ENCODE results near the gene BTNL2.

The BTNL2 gene

GRCh38 chr6:32445321-32445854, 38.4 kb upstream of the BTNL2 start:
- TF ChIP-seq ZNF426 (tag by site-specific recombination; IDR thresholded peaks at IDR 0.05) = no peak
- no peak for TF ChIP-seq ZNF18 (tag by site-specific recombination; IDR thresholded peaks at IDR 0.05)
- TF ChIP-seq ZNF449 (tag by site-specific recombination; IDR thresholded peaks at IDR 0.05) = no peak
- no peak for TF ChIP-seq SALL2 (tag by site-specific recombination; IDR thresholded peaks at IDR 0.05; ENCODE audit: borderline replicate concordance)
- no peak for TF ChIP-seq ZNF341 (tag by site-specific recombination; IDR thresholded peaks at IDR 0.05; ENCODE audit: low read depth)
- TF ChIP-seq ZNF561 (tag by site-specific recombination; IDR thresholded peaks at IDR 0.05; ENCODE audit: borderline replicate concordance) = no peak
- no peak for TF ChIP-seq ZNF433 (tag by site-specific recombination; IDR thresholded peaks at IDR 0.05; ENCODE audit: low read depth)
- TF ChIP-seq ZNF114 (tag by site-specific recombination; IDR thresholded peaks at IDR 0.05) = no peak
- no peak for TF ChIP-seq ZBTB10 (tag by site-specific recombination; IDR thresholded peaks at IDR 0.05)
- TF ChIP-seq FEZF1 (tag by site-specific recombination; IDR thresholded peaks at IDR 0.05) = no peak
- no peak for TF ChIP-seq ZNF692 (tag by site-specific recombination; IDR thresholded peaks at IDR 0.05)
- no peak for TF ChIP-seq IKZF3 (tag by site-specific recombination; IDR thresholded peaks at IDR 0.05)
- TF ChIP-seq KLF7 (tag by site-specific recombination; IDR thresholded peaks at IDR 0.05; ENCODE audit: borderline replicate concordance) = no peak
- no peak for TF ChIP-seq ZFP3 (tag by site-specific recombination; IDR thresholded peaks at IDR 0.05; ENCODE audit: low read depth)
- TF ChIP-seq ZNF146 (tag by site-specific recombination; IDR thresholded peaks at IDR 0.05) = no peak
- TF ChIP-seq REST (tag by site-specific recombination; IDR thresholded peaks at IDR 0.05) = no peak
- ChIA-PET CTCF (interaction anchor here (0.8 to 2.2 kb wide), 4 partner anchors 13 to 255 kb away, joined by 3 to 6 read pairs (median 4); no protein-coding TSS in a partner anchor), POLR2A (no interaction called here)

More at GRCh38 chr6:32445321-32445854, 38.4 kb upstream of the BTNL2 start:
- Histone ChIP-seq H3K27ac (ENCODE audit: extremely low read depth, low read depth, low read length) (no peak overlapping the region), H3K4me3 (ENCODE audit: low read depth, low read length) (no peak overlapping the region), H3K9me3 (ENCODE audit: control insufficient read depth, insufficient read depth, low read depth, low read length) (no peaks in the 10 kb centered on the region), H3K36me3 (ENCODE audit: control insufficient read depth in 2 of 2, insufficient read depth in 1 of 2, low read length in 2 of 2) (no peaks in the 10 kb centered on the region), H3K4me1 (ENCODE audit: control insufficient read depth, insufficient read depth, low read length) (no peaks in the 10 kb centered on the region)

Data from HEK293 (cell line).